Thyroid gland (tissue), 4 donors: ENCODE measurements around the gene ACTL8.

Source experiments
- POLR2A ChIP-seq, 2 donors: fragments of 450-650 bp; IDR thresholded peaks; one replicate each; pipeline ENCODE4 v1.6.1; 2017; ENCODE audit warnings: antibody characterized with exemption in 2 of 2, mild to moderate bottlenecking in 2 of 2, moderate library complexity in 1 of 2
- TF ChIP-seq, protein P1 (sequence below), 6 experiments: fragments of 200-600 bp in 3 of 6; fragments of 450-650 bp in 3 of 6; sonication (generic) in 3 of 6; IDR thresholded peaks; one replicate each; pipeline ENCODE4 v1.5.1; 2016 to 2019; ENCODE audit warnings: antibody characterized with exemption in 6 of 6, mild to moderate bottlenecking in 2 of 6, inconsistent platforms in 1 of 6, moderate library complexity in 1 of 6

GRCh38 chr1:17732475-17732874 is 22.7 kb upstream of the ACTL8 start:
- TF ChIP-seq, protein P1, sequence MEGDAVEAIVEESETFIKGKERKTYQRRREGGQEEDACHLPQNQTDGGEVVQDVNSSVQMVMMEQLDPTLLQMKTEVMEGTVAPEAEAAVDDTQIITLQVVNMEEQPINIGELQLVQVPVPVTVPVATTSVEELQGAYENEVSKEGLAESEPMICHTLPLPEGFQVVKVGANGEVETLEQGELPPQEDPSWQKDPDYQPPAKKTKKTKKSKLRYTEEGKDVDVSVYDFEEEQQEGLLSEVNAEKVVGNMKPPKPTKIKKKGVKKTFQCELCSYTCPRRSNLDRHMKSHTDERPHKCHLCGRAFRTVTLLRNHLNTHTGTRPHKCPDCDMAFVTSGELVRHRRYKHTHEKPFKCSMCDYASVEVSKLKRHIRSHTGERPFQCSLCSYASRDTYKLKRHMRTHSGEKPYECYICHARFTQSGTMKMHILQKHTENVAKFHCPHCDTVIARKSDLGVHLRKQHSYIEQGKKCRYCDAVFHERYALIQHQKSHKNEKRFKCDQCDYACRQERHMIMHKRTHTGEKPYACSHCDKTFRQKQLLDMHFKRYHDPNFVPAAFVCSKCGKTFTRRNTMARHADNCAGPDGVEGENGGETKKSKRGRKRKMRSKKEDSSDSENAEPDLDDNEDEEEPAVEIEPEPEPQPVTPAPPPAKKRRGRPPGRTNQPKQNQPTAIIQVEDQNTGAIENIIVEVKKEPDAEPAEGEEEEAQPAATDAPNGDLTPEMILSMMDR (IDR thresholded peaks at IDR 0.05), result no peak
- no peak for TF ChIP-seq POLR2A (IDR thresholded peaks at IDR 0.05)
